GM12874 (cell line): ENCODE measurements around the gene GPR180.

Experiments used
- CTCF ChIP-seq: IDR thresholded peaks from 2 replicates; pipeline ENCODE4 v1.5.1; 2011; ENCODE audit warnings: low read depth, mild to moderate bottlenecking, control low read depth, low read length, moderate library complexity; ENCODE audit not compliant: insufficient read depth

The GPR180 gene

GRCh38 chr13:94678845-94679244, 77.2 kb downstream of the GPR180 start:
- no peak for TF ChIP-seq CTCF

- TF ChIP-seq CTCF: no peak
Observed at GRCh38 chr13:94679614-94680013, 78.0 kb downstream of the GPR180 start.

GRCh38 chr13:94682229-94682628, 80.6 kb downstream of the GPR180 start:
- TF ChIP-seq CTCF: no peak

- TF ChIP-seq CTCF: no peak
Observed at GRCh38 chr13:94683409-94683808, 81.8 kb downstream of the GPR180 start.
